Stimulated activated CD8-positive, alpha-beta memory T cell treated with anti-CD3 and anti-CD28 coated beads, Interleukin-4, amount 100 ng/mL, for 24 hours (primary cell): ENCODE results near the gene SASH1.
"Not testable (repeated sequence)": the region's sequence is repeated elsewhere in the genome, so short reads cannot be mapped to it uniquely, and the experiment has no call there.

Experiments
- DNase-seq: peaks from one replicate; pipeline ENCODE4 v3.0.0-alpha.2; 2020; ENCODE audit warnings: low read depth

SASH1 gene

DNA sequence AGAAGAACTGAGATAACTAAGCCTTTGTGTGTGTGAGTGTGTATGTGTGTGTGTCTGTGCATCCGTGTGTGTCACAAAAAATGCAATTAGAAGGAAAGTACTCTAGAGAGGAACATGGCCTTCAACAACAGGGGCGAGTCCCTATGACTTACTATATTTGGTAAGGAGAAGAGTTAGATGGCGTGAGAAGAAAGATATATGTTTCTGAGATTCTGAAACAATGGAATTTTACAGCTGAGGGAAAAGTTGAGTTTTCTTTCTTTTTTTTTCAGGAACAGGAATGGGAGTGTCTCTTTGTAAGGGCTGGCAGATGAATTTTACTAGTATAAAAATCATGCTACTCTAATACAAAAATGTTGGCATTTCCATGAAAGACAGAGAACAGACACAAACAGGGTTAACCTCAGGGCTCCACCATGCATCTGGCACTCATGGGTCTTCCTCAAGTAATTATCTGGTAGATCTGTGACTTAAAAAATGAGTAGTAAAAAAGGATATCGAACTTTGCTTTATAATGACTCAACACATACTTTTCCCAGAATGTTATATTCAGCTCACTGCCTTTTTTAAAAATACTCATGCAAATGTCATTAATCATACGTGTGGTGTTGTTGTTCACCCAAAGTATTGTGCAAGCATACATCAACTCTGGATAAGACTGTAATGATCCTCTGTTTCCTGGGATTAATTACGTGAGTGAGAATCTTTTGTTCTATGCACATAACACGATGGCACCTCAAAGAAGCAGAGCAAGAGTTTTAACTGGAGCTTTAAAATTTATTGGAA is 12.8 kb upstream of the SASH1 start:
- no peak for DNase-seq

DNA sequence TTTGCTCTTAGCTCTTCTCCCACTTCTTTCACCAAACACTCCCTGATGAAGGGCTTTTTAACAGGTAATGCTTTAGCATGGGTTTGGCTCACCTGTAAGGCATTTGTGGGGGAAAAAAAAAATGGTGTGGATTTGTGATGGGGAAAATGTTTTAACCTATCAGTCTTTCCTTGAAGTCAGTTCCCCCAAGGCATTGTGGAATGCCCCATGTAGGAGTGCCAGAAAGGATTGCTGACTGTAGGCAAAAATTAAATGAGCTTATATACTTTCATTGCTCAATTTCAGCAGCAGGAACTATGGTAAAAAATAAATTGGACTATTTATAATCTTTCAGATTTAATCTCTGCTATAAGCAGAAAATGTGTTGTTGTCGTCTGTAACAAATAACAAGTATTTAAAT is 10.6 kb upstream of the SASH1 start:
- no peak for DNase-seq

DNA sequence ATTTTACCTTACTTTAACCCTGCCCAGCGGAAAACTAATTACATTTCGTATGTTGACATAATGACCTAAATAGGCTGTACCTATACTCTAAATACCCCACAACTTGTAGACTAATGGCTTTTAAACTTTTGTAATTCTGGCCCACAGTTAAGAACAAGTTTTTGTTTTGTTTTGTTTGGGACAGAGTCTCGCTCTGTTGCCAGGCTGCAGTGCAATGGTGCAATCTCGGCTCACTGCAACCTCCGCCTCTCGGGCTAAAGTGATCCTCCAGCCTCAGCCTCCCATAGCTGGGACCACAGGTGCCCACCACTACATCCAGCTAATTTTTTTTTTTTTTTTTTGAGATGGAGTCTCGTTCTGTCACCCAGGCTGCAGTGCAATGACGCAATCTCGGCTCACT is 5.7 kb upstream of the SASH1 start:
- DNase-seq: no peak

DNA sequence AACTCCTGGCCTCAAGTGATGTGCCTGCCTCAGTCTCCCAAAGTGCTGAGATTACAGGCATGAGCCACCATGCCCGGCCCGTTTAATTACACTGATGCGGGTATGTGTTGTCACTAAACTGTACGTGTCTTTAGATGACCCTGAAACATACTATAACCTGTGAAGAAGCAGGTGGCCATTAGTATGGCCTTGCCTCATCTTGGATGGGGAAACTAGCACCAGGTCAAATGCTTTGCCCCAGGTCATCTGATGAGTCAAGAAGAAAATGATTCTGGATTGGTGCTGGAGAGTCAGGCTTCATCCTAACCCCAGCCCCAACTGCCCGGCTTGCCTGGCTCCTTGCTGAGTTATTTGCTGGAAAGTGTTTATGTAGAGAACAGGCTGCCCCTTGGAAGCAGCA is 2.9 kb upstream of the SASH1 start:
- no peak for DNase-seq

DNA sequence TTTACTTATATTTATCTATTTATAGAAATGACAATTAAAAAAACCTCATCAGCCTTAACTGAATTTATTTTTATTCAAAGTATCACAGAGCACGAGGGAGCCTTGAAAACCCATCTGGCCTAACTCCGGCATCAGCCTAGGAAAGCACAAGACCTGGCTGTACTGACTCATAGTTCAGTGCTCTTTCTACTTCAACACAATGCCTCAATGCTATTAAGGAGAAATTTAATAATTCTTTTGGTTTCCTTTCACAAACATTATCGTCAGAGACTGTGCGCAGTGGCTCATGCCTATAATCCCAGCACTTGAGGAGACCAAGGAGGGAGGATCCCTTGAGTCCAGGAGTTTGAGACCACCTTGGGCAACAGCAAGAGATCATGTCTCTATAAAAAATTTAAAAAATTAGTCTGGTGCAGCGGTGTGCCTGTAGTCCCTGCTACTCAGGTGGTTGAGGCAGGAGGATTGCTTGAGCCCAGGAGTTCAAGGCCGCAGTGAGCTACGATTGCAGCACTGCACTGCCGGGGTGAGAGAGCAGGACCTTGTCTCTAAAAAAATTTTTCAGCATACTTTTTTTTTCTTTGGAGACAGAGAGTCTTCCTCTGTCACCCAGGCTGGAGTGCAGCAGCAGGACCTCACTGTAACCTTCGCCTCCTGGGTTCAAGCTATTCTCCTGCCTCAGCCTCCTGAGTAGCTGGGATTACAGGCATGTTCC is 1.9 kb upstream of the SASH1 start:
- DNase-seq: no peak

DNA sequence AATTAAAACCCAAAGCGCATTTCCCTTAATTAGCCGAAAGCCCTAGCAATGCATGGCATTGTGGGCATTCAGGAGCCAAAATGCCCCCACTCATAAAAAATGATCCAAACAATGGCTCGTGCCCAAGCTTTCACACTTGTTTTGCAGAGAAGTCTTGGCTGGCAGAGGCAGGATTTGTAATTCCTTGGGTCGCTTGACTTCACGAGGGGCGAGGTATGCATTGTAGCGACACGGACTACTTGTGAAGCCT is 613 bp upstream of the SASH1 start:
- no peak for DNase-seq

DNA sequence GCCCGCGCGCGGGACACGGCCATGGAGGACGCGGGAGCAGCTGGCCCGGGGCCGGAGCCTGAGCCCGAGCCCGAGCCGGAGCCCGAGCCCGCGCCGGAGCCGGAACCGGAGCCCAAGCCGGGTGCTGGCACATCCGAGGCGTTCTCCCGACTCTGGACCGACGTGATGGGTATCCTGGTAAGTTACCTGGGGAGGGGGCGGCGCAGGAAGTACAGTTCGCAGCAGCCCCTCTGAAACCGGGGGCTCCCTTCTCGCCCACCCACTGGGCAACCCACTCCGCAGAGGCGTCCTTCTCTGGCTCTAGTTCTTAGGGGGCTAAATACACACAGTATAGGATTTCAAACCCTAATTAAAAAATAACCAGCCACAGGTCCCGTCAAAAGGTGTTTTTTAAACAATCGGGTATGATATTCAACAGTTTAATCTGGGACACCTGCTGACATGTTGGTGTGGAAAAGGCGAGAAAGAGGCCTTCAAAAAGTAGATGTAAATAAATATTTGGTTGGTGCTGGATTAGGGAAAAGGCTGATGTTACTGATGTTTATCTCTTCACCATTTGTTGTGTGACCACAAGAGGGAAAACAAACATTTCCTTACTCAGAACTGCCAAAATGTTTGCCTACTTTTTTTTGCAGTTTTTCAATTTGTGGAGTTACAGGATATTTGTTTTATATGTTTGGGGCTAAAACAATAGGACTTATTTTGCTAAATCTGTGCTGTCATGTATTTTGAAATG is 577 bp downstream of the SASH1 start:
- no peak for DNase-seq

DNA sequence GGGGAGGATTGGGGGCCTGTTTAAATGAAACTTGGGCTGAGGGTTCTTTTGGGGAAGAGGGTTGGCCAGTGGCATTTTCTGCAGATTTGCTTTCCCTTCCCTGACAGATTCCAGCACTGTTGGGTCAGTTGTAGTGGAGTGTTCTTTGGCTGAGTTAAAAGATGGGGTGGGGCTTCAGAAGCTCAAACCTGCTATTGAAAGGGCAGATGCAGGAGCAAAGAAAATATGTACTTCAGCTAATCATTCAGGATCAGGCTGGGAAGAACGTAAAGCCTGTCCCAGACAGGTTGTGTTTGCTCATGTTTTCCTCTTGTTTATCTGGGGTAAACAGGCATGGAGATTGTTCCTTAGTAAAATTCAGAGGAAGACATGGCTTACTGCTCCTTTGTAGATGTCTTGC is 2.5 kb downstream of the SASH1 start:
- DNase-seq: no peak

DNA sequence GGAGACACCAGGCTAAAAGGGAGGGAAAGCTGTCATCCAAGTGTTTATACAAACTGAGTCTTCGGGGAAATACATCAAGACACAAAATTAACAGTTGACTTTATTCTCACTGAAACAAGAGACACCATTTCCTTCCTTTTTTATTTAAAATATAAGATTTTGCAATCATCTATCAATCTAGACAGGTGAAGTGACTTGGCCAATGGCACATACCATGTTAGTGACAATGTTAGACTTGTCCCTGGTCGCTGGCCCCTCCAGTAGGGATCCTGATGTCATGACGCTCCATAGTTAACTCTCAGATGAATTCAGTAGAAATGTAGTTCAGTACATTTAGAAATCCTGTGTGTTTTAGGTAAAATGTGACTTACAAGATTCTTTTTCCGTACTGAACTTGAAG is 2.9 kb downstream of the SASH1 start:
- DNase-seq: no peak

DNA sequence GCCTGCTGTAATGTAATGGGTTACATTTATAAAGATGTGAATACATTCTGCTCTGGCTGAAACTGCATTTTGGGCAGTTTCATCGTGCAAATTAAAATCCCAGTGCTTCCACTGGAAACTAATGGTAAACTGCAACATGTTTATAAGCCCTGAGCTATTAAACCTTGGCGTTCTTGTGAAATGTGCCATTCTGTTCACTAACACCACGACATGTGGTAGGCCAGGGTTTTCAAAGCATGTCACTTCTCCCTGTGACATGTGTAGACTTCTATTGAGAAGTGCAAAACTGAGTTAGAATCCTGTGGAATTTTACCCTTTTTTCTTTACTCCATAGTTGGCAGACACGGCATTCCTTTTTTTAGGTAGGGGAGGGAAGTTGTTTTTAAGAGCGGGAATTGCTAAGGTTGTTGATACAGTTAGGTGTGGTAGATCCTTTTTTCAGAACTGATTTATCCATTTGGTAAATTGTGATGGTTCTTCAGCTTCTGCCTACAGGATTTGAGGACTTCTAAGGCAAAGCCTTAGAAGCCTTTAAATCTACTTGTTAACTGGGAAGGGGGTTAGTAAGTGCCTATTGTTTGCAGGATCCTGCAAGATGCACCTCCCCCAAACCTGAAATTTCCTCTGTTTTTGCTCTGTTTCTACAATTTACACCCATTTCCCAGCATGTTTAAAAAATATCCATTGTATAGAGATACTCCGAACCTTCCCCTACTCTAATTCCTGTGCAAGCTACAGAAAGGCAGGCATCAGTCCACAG is 4.2 kb downstream of the SASH1 start:
- DNase-seq: no peak

DNA sequence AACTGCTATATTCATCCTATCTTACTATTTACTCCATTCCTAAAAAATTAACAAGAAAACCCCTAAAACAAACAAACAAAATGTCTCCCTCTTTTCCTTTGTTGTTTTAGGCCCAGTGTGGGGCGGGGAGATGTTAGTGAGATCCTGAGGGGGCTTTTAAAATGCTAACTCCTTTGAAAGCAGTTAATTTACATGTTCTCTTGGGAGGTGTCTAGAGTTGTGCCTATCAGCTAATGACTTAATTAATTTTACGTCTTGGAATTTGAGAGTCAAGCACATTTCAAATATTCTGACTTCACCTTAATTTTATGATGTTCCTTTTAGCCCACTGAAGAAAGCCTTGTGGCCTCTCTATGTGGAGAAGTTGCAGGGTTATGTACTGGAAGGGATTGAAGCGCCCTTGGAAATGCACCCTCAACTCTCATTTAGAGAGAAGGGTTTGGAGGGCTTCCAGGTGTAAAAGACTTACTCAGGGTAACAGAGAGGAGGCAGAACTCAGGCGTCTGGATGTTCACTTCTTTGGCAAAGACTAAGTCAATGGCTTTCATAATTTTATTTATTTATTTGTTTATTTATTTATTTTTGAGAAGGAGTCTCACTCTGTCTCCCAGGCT is 4.9 kb downstream of the SASH1 start:
- no peak for DNase-seq

DNA sequence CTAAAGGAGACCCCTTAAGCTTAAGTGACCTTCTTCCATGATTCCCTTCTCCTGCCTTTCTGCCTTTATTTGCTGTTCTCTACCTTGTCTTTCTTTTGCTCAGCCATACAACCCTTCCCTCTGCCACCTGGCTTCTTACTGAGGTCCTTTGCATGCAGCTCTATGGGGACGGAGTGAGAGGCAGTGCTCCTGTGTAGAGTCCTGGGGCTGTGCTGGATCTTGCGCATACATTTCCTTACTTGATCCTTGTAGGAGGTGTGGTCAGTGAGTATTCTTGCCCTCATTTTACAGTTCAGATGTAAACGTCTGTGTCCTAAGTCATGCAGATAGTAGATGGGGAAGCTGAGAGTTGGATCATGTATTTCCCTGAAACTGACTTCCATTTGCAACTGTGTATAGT is 5.7 kb downstream of the SASH1 start:
- DNase-seq: no peak

DNA sequence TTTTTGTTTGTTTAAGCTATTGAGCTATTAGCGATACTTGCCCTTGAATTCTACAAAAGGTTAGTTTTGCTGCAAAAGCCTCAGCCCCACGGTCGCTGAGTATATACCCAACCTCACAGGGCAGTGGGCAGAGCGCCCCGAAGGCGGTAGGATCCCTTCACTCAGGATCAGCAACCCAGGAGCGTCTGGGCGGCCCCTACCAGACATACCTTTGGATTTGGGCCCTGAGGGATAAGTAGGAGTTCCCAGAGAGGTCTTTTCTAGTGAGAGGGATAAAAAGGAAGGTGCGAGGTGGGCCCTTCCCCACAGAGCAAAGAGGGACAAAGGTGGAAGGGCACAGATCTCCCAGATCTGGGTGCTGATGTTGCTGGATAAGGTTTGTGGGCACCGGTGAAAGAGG is 6.1 kb downstream of the SASH1 start:
- DNase-seq: no peak

DNA sequence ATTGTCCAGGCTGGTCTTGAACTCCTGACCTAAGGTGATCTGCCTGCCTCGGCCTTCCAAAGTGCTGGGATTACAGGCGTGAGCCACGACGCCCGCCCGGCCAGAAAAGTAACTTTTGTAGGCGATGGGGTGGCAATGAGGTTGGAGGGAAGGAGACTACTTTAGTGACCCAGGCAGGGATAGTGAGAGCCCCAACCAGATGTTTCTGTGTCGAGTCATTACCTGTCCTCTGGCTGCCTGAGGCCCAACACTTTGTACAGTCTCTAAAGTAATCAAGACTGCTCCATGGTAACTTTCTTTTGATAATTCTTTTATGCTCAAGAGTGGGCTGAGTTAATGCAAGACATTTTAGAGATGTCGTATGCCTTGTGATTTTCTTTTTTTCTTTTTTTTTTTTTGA is 6.8 kb downstream of the SASH1 start:
- DNase-seq: no peak

DNA sequence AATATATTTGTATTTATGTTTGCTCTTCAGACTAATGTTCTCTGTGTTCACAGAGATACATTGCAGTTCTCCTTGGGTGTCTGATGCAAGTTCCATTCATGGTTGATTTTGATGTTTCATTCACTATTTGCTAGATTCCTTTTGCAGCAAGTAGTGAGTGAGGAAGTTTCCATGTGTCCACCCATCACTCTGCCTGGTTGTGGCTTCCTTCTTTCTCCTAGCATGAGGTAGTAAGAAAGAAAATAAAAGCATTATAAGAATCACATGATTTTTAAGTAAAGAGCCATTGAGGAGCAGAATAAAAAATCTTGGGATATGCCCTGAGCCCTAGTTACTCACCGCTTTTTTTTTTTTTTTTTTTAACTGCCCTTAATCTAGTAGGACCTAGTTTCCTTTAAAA is 8.7 kb downstream of the SASH1 start:
- no peak for DNase-seq

DNA sequence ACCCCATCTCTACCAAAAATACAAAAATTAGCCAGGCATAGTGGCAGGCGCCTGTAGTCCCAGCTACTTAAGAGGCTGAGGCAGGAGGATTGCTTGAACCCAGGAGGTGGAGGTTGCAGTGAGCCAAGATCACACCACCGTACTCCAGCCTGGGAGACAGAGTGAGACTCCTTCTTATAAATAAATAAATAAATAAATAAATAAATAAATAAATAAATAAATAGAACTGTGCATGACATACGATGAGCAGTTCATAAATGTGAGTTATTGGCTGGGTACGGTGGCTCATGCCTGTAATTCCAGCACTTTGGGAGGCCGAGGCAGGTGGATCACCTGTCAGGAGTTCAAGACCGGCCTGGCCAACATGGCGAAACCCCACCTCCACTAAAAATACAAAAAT is 9.8 kb downstream of the SASH1 start:
- DNase-seq: not testable (repeated sequence)

DNA sequence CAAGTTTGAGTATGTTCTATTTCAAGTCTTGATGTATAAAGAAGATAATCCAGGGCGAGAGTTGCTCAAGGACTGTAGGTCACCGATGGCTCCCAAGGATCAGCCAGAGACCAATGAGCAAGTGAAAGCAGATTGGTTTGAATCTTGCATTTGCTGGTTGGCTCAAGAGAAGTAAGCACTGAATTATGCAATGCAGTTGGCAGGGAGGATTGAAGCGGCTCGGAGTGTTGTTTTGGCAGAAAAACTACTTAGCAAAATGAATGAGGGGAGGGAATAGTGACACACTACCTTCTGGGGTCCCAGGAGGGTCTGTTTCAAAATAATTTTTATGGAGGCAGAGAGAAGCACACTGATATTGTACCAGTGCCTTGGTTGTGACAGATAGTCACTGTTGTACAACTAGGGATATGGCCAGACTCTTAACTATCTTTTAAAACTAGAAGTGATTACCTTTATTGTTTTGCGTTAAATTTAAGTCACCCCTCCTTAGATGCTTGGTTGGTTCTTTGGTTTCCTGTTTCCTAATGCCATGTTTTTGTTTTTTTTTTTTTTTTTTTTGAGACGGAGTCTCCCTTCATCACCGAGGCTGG is 15.7 kb downstream of the SASH1 start:
- no peak for DNase-seq

DNA sequence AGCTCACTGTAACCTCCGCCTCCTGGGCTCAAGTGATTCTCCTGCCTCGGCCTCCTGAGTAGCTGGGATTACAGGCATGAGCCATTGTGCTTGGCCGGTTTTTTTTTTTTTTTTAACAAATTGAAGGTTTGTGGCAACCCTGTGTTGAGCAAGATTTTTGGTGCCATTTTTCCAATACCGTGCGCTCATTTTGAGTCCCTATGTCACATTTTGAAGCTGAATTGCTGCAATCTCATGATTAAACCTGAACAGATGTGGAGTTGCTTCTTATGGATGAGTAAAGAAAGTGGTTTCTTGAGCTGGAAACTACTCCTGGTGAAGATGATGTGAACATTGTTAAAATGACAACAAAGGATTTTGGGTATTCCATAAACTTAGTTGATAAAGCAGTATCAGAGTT is 16.6 kb downstream of the SASH1 start:
- no peak for DNase-seq

DNA sequence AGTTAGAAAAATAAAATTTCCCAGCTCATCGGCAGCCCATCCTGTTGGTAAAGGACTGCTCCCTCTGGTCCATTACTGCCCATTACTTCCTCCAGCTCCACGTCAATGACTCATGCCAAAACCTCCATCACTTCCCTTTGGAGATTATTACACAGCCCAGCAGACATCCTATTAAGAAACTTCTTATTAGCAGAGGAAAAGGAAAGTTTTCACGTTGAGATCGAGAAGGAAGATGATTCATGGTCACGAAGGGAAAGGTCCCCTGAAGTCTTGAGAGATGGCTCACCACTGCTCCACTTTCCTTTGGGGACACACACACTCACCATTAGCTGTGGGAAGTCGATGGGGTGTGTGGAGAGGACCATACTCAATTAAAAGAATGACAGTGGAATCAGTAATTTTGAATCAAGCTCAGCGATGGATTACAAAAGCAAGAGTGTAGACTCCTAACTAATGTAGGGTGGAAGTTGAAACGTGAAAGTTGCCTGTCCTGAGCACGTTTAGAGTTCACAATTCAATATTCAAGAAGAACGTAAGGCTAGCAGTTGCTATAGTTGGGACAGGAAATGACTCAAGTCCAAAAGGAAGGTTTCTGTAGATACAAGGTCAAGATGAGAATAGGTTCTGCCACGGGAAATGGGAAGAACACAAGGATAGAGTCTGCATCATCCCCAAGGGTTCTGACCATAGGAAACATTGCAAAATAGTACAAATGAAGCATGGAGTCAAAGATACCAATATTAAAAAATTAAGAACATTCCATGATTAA is 21.6 kb downstream of the SASH1 start:
- DNase-seq: no peak

DNA sequence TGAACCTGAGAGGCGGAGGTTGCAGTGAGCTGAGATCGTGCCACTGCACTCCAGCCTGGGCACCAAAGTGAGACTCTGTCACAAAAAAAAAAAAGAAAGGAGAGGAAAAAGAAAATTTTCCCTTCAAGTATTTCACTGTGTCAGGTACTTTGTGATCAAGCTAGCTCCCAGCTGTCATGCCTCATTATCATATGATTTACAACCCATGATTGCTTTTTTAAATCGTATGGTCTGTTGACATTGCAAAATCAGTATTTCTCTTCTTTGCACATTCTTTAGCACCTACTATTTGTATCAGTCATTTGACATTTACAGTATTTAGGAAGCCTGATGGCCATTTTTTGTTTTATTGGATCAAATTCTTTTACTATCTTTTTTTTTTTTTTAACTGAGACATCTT is 22.4 kb downstream of the SASH1 start:
- no peak for DNase-seq

DNA sequence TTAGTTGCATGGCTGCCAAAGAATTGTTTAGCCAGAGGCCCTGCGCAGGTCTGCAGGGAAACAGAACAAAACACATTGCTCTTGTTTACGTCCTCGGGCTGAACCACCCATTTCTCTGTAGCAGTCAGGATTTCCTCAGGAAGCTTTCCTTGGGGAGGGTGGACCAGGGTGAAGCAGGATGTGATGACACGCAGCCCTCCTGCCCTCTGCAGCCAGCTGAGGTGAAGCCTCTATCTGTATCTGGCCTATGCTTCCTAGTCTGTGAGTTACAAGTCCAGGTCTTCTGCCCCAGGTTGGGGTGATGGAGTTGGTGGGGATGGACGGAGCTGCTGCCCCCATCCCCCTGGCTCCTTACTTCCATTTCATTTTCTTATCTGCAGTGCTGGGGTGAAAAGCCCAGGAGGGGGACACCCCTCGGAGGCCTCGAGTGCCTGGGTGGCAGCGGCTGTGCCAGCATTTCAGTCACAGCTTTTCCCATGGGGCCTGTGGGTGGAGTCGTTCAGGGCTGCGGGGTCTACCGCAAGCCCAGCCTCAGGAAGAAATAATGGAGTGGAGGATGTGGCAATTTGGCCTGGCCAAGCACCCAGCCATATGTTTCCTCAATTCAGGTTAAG is 24.9 kb downstream of the SASH1 start:
- no peak for DNase-seq
